Measurements from ENCODE around the gene ITGA6.
A peak's percentile ranks its signal among the peaks of the same experiment; 100 is the strongest.

The ITGA6 gene

GRCh38 chr2:172512810-172513523 is 85.6 kb downstream of the ITGA6 start:
- H3K9me3 ChIP-seq (ENCODE audit: control insufficient read depth, insufficient read depth, low read length): peaks cover 17% of the 10 kb centered on the region
- H3K4me2 ChIP-seq (ENCODE audit: low read length): no peak overlapping the region
- no peaks in the 10 kb centered on the region for H3K27me3 ChIP-seq (ENCODE audit: control insufficient read depth, low read length)
- peaks cover 4% of the 10 kb centered on the region; the same call in 1 of the 2 replicates for H3K36me3 ChIP-seq (ENCODE audit: control insufficient read depth, low read length)
- no peaks in the 10 kb centered on the region for H3F3A ChIP-seq (ENCODE audit: control insufficient read depth, insufficient read depth)
- no peak overlapping the region for H3K4me3 ChIP-seq (ENCODE audit: low read length)
- H3K79me2 ChIP-seq (ENCODE audit: control insufficient read depth, low read length): no peaks in the 10 kb centered on the region
- H4K20me1 ChIP-seq (ENCODE audit: control insufficient read depth, insufficient read depth, low read depth, low read length): no peaks in the 10 kb centered on the region
- H3K9me2 ChIP-seq (replicated peaks; ENCODE audit: control insufficient read depth, low read length): no peaks in the 10 kb centered on the region
- H3K4me1 ChIP-seq (ENCODE audit: control insufficient read depth, low read length): peaks cover 22% of the 10 kb centered on the region
- TF ChIP-seq EZH2phosphoT487 (IDR thresholded peaks at IDR 0.05; ENCODE audit: borderline replicate concordance, low read length) (no peak), CTCF (IDR thresholded peaks at IDR 0.05; ENCODE audit: low read depth, low read length, poor library complexity, severe bottlenecking) (no peak)
- H3K27ac ChIP-seq (ENCODE audit: low read depth, low read length): no peak overlapping the region

GRCh38 chr2:172513524-172513900 is 86.1 kb downstream of the ITGA6 start:
- H3K4me3 ChIP-seq (ENCODE audit: low read length): no peak overlapping the region
- H3K9me3 ChIP-seq (ENCODE audit: control insufficient read depth, insufficient read depth, low read length): peaks cover 17% of the 10 kb centered on the region
- no peaks in the 10 kb centered on the region for H4K20me1 ChIP-seq (ENCODE audit: control insufficient read depth, insufficient read depth, low read depth, low read length)
- no peaks in the 10 kb centered on the region for H3K27me3 ChIP-seq (ENCODE audit: control insufficient read depth, low read length)
- H3K9me2 ChIP-seq (replicated peaks; ENCODE audit: control insufficient read depth, low read length): no peaks in the 10 kb centered on the region
- no peaks in the 10 kb centered on the region for H3K79me2 ChIP-seq (ENCODE audit: control insufficient read depth, low read length)
- H3K4me1 ChIP-seq (ENCODE audit: control insufficient read depth, low read length): peaks cover 22% of the 10 kb centered on the region
- peaks cover 4% of the 10 kb centered on the region; the same call in 1 of the 2 replicates for H3K36me3 ChIP-seq (ENCODE audit: control insufficient read depth, low read length)
- TF ChIP-seq EZH2phosphoT487 (IDR thresholded peaks at IDR 0.05; ENCODE audit: borderline replicate concordance, low read length) (no peak), CTCF (IDR thresholded peaks at IDR 0.05; ENCODE audit: low read depth, low read length, poor library complexity, severe bottlenecking) (no peak)
- 0 out of 2 replicates have a peak overlapping the region, but pooled peaks have one; percentile 19 for H3K4me2 ChIP-seq (ENCODE audit: low read length)
- no peak overlapping the region for H3K27ac ChIP-seq (ENCODE audit: low read depth, low read length)
- H3F3A ChIP-seq (ENCODE audit: control insufficient read depth, insufficient read depth): no peaks in the 10 kb centered on the region

- no peaks in the 10 kb centered on the region for H4K20me1 ChIP-seq (ENCODE audit: control insufficient read depth, insufficient read depth, low read depth, low read length)
- H3K9me3 ChIP-seq (ENCODE audit: control insufficient read depth, insufficient read depth, low read length): peaks cover 19% of the 10 kb centered on the region
- no peaks in the 10 kb centered on the region for H3K9me2 ChIP-seq (replicated peaks; ENCODE audit: control insufficient read depth, low read length)
- no peak overlapping the region for H3K4me3 ChIP-seq (ENCODE audit: low read length)
- H3K27ac ChIP-seq (ENCODE audit: low read depth, low read length): no peak overlapping the region
- TF ChIP-seq CTCF (IDR thresholded peaks at IDR 0.05; ENCODE audit: low read depth, low read length, poor library complexity, severe bottlenecking) (no peak), EZH2phosphoT487 (IDR thresholded peaks at IDR 0.05; ENCODE audit: borderline replicate concordance, low read length) (no peak)
- H3K79me2 ChIP-seq (ENCODE audit: control insufficient read depth, low read length): no peaks in the 10 kb centered on the region
- H3K4me2 ChIP-seq (ENCODE audit: low read length): peak overlapping the region; percentile 19; the same call in 1 of the 2 replicates
- no peaks in the 10 kb centered on the region for H3F3A ChIP-seq (ENCODE audit: control insufficient read depth, insufficient read depth)
- no peaks in the 10 kb centered on the region for H3K27me3 ChIP-seq (ENCODE audit: control insufficient read depth, low read length)
- peaks cover 22% of the 10 kb centered on the region for H3K4me1 ChIP-seq (ENCODE audit: control insufficient read depth, low read length)
- H3K36me3 ChIP-seq (ENCODE audit: control insufficient read depth, low read length): peaks cover 4% of the 10 kb centered on the region; the same call in 1 of the 2 replicates
Observed at GRCh38 chr2:172513935-172514586, 86.7 kb downstream of the ITGA6 start.

All from DOHH2 (cell line).